ENCODE measurements around the gene VIL1.

Gene VIL1

GRCh38 chr2:218406209-218406948 lies 12.5 kb upstream of the VIL1 start:
- DNase-seq (ENCODE audit: low spot score), result peak; percentile 96

GRCh38 chr2:218406949-218407618 lies 11.8 kb upstream of the VIL1 start:
- DNase-seq (ENCODE audit: low spot score), result peak; percentile 77

- no peak for DNase-seq (ENCODE audit: low spot score)
These were observed 11.2 kb upstream of the VIL1 start for GRCh38 chr2:218407717-218408116.

GRCh38 chr2:218418321-218418716 lies 604 bp upstream of the VIL1 start:
- no peak for DNase-seq (ENCODE audit: low spot score)

- no peak for DNase-seq (ENCODE audit: low spot score)
These were observed 800 bp downstream of the VIL1 start for GRCh38 chr2:218419630-218420216.

GRCh38 chr2:218421027-218421426 lies 2.1 kb downstream of the VIL1 start:
- no peak for DNase-seq (ENCODE audit: low spot score)

GRCh38 chr2:218422403-218423086 lies 3.6 kb downstream of the VIL1 start:
- DNase-seq (ENCODE audit: low spot score), result no peak

GRCh38 chr2:218423584-218423983 lies 4.7 kb downstream of the VIL1 start:
- no peak for DNase-seq (ENCODE audit: low spot score)

GRCh38 chr2:218425531-218425930 lies 6.6 kb downstream of the VIL1 start:
- DNase-seq (ENCODE audit: low spot score), result no peak

- no peak for DNase-seq (ENCODE audit: low spot score)
These were observed 8.8 kb downstream of the VIL1 start for GRCh38 chr2:218427741-218428140.

- DNase-seq (ENCODE audit: low spot score), result no peak
These were observed 10.1 kb downstream of the VIL1 start for GRCh38 chr2:218428846-218429558.

GRCh38 chr2:218429911-218430692 lies 11.2 kb downstream of the VIL1 start:
- no peak for DNase-seq (ENCODE audit: low spot score)

GRCh38 chr2:218430721-218431120 lies 11.8 kb downstream of the VIL1 start:
- DNase-seq (ENCODE audit: low spot score), result no peak

GRCh38 chr2:218431878-218432277 lies 13.0 kb downstream of the VIL1 start:
- DNase-seq (ENCODE audit: low spot score), result no peak

- DNase-seq (ENCODE audit: low spot score), result no peak
These were observed 13.9 kb downstream of the VIL1 start for GRCh38 chr2:218432676-218433365.

GRCh38 chr2:218434456-218434855 lies 15.5 kb downstream of the VIL1 start:
- DNase-seq (ENCODE audit: low spot score), result no peak

GRCh38 chr2:218435003-218435982 lies 16.4 kb downstream of the VIL1 start:
- DNase-seq (ENCODE audit: low spot score), result no peak

- DNase-seq (ENCODE audit: low spot score), result no peak
These were observed 18.1 kb downstream of the VIL1 start for GRCh38 chr2:218436992-218437391.

- DNase-seq (ENCODE audit: low spot score), result no peak
These were observed 19.0 kb downstream of the VIL1 start for GRCh38 chr2:218437969-218438368.

Measured in Ammon's horn (tissue), 1 donor.